Fibroblast of mammary gland (primary cell): ENCODE data around the gene KCNMA1.

Experiments
- DNase-seq: peaks from one replicate; pipeline ENCODE4 v3.0.0-alpha.2; 2010; ENCODE audit warnings: low read depth
- H3K4me3 ChIP-seq: 2 replicates; pipeline ENCODE4 v1.5.1; 2011; ENCODE audit warnings: low read depth, mild to moderate bottlenecking, low read length, moderate library complexity; ENCODE audit not compliant: control insufficient read depth
- TF ChIP-seq, protein P1 (sequence below): conservative IDR thresholded peaks from 2 replicates; pipeline ENCODE4 v1.5.1; 2011; ENCODE audit warnings: low read depth, low read length, inconsistent platforms; ENCODE audit not compliant: control insufficient read depth, insufficient read depth

KCNMA1 gene

DNA sequence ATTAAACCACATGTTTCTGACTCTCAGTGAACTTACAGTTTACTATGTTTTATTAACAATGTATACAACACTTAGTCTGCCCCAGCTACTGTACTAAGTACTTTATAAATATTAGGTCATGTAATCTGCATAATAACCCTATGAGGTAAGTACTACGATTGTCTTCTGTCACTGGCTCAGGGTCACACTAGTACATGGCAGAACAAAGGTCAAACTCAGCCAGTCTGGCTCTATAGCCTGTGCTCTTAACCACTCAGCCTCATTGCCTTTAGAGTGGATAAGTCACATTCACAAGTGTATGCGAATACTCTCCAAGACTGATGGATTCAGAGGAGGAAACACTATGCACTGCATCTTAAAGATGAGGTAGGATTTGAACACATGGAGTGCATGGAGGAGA lies 252.3 kb downstream of the KCNMA1 start:
- no peak overlapping the region for H3K4me3 ChIP-seq
- TF ChIP-seq, protein P1, sequence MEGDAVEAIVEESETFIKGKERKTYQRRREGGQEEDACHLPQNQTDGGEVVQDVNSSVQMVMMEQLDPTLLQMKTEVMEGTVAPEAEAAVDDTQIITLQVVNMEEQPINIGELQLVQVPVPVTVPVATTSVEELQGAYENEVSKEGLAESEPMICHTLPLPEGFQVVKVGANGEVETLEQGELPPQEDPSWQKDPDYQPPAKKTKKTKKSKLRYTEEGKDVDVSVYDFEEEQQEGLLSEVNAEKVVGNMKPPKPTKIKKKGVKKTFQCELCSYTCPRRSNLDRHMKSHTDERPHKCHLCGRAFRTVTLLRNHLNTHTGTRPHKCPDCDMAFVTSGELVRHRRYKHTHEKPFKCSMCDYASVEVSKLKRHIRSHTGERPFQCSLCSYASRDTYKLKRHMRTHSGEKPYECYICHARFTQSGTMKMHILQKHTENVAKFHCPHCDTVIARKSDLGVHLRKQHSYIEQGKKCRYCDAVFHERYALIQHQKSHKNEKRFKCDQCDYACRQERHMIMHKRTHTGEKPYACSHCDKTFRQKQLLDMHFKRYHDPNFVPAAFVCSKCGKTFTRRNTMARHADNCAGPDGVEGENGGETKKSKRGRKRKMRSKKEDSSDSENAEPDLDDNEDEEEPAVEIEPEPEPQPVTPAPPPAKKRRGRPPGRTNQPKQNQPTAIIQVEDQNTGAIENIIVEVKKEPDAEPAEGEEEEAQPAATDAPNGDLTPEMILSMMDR, result no peak
- no peak for DNase-seq

DNA sequence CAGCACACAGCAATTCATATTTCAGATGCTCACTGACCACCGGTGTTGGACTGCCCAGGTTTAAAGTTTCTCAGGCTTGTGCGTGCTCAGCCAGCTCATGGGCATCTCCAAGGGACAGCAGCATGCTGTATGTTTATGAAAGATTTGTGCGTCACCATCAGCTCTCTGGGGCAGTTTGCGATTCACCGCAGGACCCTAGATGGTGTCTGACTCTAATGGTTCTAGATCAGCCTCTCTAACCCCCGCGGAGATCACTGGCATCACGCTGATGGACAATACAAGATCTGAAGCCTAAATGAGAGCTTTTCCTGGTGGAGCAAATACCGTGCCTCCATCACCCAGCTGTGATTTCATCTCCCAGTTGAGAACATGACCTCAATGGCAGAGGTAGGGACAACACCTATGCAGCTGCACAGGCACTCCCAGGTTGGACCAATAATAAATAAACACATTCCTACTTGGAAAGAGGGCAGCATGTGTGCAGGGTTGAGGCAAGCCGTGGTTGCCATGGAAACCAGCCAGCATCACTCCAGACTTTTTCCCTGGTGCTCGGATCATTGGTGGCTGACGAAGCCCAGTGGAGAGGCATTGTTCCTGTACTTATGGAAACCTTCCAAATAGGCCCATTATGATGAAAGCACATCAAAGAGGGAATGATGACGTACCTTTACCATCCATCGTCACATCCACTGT lies 253.6 kb downstream of the KCNMA1 start:
- H3K4me3 ChIP-seq, result no peak overlapping the region
- TF ChIP-seq, protein P1, result no peak
- peak; percentile 62 for DNase-seq

DNA sequence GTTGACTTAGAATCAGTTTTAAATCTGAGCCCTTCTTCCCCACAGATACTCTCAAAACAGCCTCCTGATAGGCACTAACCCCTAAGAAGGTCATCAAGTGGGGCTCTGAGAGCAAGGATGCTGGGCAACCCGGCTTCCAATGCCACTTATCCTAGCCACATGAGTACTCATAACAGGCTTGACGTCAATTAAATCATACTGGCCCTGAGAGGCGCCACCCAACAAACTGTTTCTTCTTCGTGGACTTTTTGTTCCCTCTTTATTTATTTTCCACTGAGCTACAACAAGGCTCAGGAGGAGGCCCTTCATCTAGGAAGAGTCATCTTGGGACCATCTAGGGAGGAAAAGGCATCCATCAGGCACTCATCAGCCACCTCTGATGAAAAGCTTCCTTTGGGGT lies 255.9 kb downstream of the KCNMA1 start:
- DNase-seq, result no peak

DNA sequence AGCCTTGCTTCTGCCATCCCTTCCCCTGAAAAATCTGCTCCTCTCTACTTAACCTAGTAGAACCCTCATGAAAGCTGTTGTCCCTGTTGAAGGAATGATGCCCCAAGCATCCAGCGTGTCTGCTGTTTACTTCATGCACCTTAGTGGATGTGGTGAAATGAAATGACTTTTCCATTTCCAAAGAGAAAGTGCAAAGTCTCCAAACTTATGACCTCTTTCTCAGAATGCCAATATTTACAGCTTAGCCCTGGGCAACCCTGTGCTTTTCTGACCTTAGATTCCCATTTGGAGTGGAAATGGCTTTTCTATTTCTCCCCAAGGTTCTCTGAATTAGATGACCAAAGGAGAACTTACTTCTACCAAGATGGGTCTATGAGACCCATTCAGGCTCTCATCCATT lies 256.9 kb downstream of the KCNMA1 start:
- DNase-seq, result no peak
- TF ChIP-seq, protein P1, result no peak
- H3K4me3 ChIP-seq, result no peak overlapping the region

More for the DNA sequence above, 255.9 kb downstream of the KCNMA1 start:
- TF ChIP-seq, protein P1, result no peak
- no peak overlapping the region for H3K4me3 ChIP-seq

DNA sequence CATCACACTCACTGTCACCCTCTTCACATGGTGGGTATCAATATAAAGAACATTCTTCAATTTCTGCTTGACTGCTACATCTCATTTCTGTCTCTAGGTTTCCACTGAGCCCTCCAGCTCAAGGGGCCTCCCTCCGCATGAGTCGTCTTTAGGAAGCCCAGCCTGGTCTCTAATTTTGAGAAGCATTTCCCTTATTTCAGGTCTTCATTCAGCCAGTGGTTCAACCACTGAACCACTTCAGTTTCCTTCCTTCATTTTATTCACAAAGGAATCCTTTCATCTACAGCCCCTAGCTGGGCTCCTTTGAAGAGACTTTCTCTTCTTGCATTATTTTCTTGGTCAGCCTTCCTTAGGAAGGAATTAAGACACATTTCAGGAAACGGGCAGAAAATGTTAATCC lies 257.4 kb downstream of the KCNMA1 start:
- no peak for DNase-seq
- H3K4me3 ChIP-seq, result no peak overlapping the region
- TF ChIP-seq, protein P1, result no peak

DNA sequence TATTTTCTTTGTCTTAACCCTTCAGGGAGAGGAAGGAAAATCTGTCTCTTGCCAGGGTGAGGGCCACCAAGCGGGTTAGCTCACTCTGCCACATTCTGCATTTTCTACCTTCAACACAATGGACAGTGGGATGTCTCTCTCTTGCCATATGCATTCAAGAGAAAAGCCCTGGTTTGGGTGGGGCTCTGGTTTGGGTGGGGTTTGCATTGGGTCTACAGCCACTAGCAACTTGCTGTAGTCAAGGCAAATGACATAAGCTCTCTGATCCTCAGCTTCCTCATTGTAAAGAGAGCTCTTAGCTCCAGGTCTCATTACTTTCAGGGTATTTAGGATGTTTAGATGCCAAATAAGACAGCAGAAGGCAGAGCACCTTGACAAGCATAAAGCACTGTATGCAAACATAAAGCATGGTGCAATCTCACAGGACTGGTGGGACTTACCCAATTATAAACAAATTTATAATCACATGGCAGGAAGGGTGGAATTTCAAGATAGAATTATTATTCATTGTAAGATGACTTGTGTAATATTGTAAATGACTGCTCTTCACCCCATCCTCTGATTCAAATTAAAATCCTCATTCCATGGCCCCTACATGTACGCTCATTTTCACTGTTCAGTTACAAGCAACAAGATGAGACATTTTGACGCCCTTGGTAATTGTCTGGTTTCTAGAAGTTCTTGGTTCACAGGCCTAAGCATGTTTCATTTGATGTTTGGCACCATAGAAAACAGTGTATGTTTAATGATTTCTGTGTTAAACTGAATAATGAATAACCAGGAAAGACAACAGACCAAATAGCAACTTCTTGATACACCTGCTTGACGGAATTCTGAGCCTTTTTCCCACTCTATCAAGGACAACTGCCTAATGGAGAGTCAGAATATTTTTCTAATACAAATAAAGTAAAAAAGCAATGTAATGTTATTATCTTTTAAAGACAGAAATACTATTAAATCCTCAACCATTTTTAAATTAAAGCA lies 258.9 kb downstream of the KCNMA1 start:
- TF ChIP-seq, protein P1, result no peak
- DNase-seq, result no peak
- no peak overlapping the region for H3K4me3 ChIP-seq
